HG02981 (cell line): ENCODE data around the gene CSMD2.

Source experiments
- ATAC-seq: cut with Tn5 transposase; IDR thresholded peaks from one replicate; pipeline ENCODE4 v1.9.1; 2021; ENCODE audit warnings: mild to moderate bottlenecking, moderate library complexity; ENCODE audit not compliant: unreplicated experiment

The CSMD2 gene

GRCh38 chr1:33724348-33724747, 440.7 kb downstream of the CSMD2 start:
- no peak for ATAC-seq

GRCh38 chr1:33723251-33723650, 441.8 kb downstream of the CSMD2 start:
- ATAC-seq, result no peak

- ATAC-seq, result no peak
These were observed 443.7 kb downstream of the CSMD2 start for GRCh38 chr1:33721301-33721815.

GRCh38 chr1:33719771-33720670, 445.0 kb downstream of the CSMD2 start:
- ATAC-seq, result no peak

- ATAC-seq, result no peak
These were observed 445.7 kb downstream of the CSMD2 start for GRCh38 chr1:33719326-33719725.

GRCh38 chr1:33718186-33718585, 446.8 kb downstream of the CSMD2 start:
- ATAC-seq, result no peak

- no peak for ATAC-seq
These were observed 447.9 kb downstream of the CSMD2 start for GRCh38 chr1:33716976-33717688.

- no peak for ATAC-seq
These were observed 449.7 kb downstream of the CSMD2 start for GRCh38 chr1:33715195-33715811.

GRCh38 chr1:33714421-33714820, 450.6 kb downstream of the CSMD2 start:
- ATAC-seq, result no peak

GRCh38 chr1:33713058-33713877, 451.8 kb downstream of the CSMD2 start:
- ATAC-seq, result no peak

GRCh38 chr1:33712186-33712585, 452.8 kb downstream of the CSMD2 start:
- no peak for ATAC-seq

- no peak for ATAC-seq
These were observed 453.5 kb downstream of the CSMD2 start for GRCh38 chr1:33711511-33711910.

GRCh38 chr1:33710967-33711366, 454.1 kb downstream of the CSMD2 start:
- ATAC-seq, result no peak

- ATAC-seq, result no peak
These were observed 455.0 kb downstream of the CSMD2 start for GRCh38 chr1:33709783-33710718.

- no peak for ATAC-seq
These were observed 455.8 kb downstream of the CSMD2 start for GRCh38 chr1:33709174-33709782.

GRCh38 chr1:33706634-33707255, 458.3 kb downstream of the CSMD2 start:
- ATAC-seq, result no peak

GRCh38 chr1:33703464-33703863, 461.6 kb downstream of the CSMD2 start:
- no peak for ATAC-seq

GRCh38 chr1:33698361-33699035, 466.5 kb downstream of the CSMD2 start:
- no peak for ATAC-seq
